Neural cell (in vitro differentiated cells): ENCODE measurements around the gene CHMP4B. TPM values are rescaled to one million over a fixed set of nuclear protein-coding genes. Genes with fewer than 3 reads are reported as not detected.

ENCODE experiments used
- H2AFZ ChIP-seq: fragments of 200-600, 300-800 bp; sonication (generic), shearing (Covaris generic); 2 replicates; pipeline ENCODE4 v1.6.0; 2014; ENCODE audit warnings: low read depth, mild to moderate bottlenecking, antibody characterized with exemption, low read length, moderate library complexity
- H3F3A ChIP-seq: fragments of 200-600 bp; shearing (Covaris generic); 2 replicates; pipeline ENCODE4 v1.6.1; 2016; ENCODE audit warnings: mild to moderate bottlenecking, moderate library complexity, mixed read lengths, antibody characterized with exemption, low read length; ENCODE audit not compliant: insufficient read depth, poor library complexity, severe bottlenecking
- H3K27ac ChIP-seq: fragments of 200-600, 300-800 bp; sonication (generic), shearing (Covaris generic); 2 replicates; pipeline ENCODE4 v1.5.1; 2014; ENCODE audit warnings: mild to moderate bottlenecking, low read length, moderate library complexity
- H3K27me3 ChIP-seq: fragments of 300-800, 200-600 bp; sonication (generic), shearing (Covaris generic); 2 replicates; pipeline ENCODE4 v1.6.0; 2014; ENCODE audit warnings: mild to moderate bottlenecking, low read depth, low read length, moderate library complexity; ENCODE audit not compliant: insufficient read depth
- H3K36me3 ChIP-seq: fragments of 300-800, 200-600 bp; sonication (generic), shearing (Covaris generic); 2 replicates; pipeline ENCODE4 v1.5.1; 2014; ENCODE audit warnings: mild to moderate bottlenecking, antibody characterized with exemption, low read length, moderate library complexity; ENCODE audit not compliant: insufficient read depth
- H3K4me2 ChIP-seq: fragments of 300-800, 200-600 bp; sonication (generic), shearing (Covaris generic); 2 replicates; pipeline ENCODE4 v1.6.0; 2014; ENCODE audit warnings: mild to moderate bottlenecking, low read length
- H3K4me3 ChIP-seq: fragments of 300-800, 200-600 bp; sonication (generic), shearing (Covaris generic); 2 replicates; pipeline ENCODE4 v1.5.1; 2014; ENCODE audit warnings: mild to moderate bottlenecking, low read length, moderate library complexity
- H3K79me2 ChIP-seq: fragments of 200-600 bp; shearing (Covaris generic); replicated peaks from 2 replicates; pipeline ENCODE4 v1.6.0; 2014; ENCODE audit warnings: mild to moderate bottlenecking, low read length, moderate library complexity; ENCODE audit not compliant: insufficient read depth
- H3K9ac ChIP-seq: fragments of 300-800, 200-600 bp; sonication (generic), shearing (Covaris generic); 2 replicates; pipeline ENCODE4 v1.6.1; 2016; ENCODE audit warnings: mild to moderate bottlenecking, low read length, mixed read lengths
- H3K9me2 ChIP-seq: fragments of 200-600 bp; shearing (Covaris generic); 2 replicates; pipeline ENCODE4 v1.6.1; 2016; ENCODE audit warnings: mild to moderate bottlenecking, low read length, mixed read lengths; ENCODE audit not compliant: insufficient read depth
- H3K9me3 ChIP-seq: fragments of 200-600, 300-800 bp; sonication (generic), shearing (Covaris generic); 2 replicates; pipeline ENCODE4 v1.6.1; 2016; ENCODE audit warnings: mild to moderate bottlenecking, mixed run types, low read length, moderate library complexity, mixed read lengths
- H4K20me1 ChIP-seq: fragments of 200-600 bp; shearing (Covaris generic); 2 replicates; pipeline ENCODE4 v1.6.1; 2016; ENCODE audit warnings: mild to moderate bottlenecking, mixed run types; ENCODE audit not compliant: insufficient read depth
- EP300 ChIP-seq: fragments of 450-650 bp; conservative IDR thresholded peaks from 2 replicates; pipeline ENCODE4 v1.6.1; 2014; ENCODE audit warnings: antibody characterized with exemption, mild to moderate bottlenecking, moderate library complexity; ENCODE audit not compliant: poor library complexity, severe bottlenecking
- EZH2 ChIP-seq: fragments of 200-600, 300-800 bp; shearing (Covaris generic), sonication (generic); IDR thresholded peaks from 2 replicates; pipeline ENCODE4 v1.6.1; 2014; ENCODE audit warnings: antibody characterized with exemption, low read length, borderline replicate concordance, mild to moderate bottlenecking; ENCODE audit not compliant: insufficient read depth, poor library complexity, severe bottlenecking
- MXI1 ChIP-seq: fragments of 450-650 bp; conservative IDR thresholded peaks from 2 replicates; pipeline ENCODE4 v1.6.1; 2014; ENCODE audit warnings: antibody characterized with exemption, mild to moderate bottlenecking; ENCODE audit not compliant: poor library complexity, severe bottlenecking
- POLR2AphosphoS5 ChIP-seq: IDR thresholded peaks from 2 replicates; pipeline ENCODE4 v1.6.1; 2012
- RAD21 ChIP-seq: fragments of 450-650 bp; conservative IDR thresholded peaks from 2 replicates; pipeline ENCODE4 v1.6.1; 2014; ENCODE audit warnings: antibody characterized with exemption, mild to moderate bottlenecking, moderate library complexity
- SMC3 ChIP-seq: fragments of 450-650 bp; conservative IDR thresholded peaks from 2 replicates; pipeline ENCODE4 v1.6.1; 2014; ENCODE audit warnings: antibody characterized with exemption, mild to moderate bottlenecking, moderate library complexity; ENCODE audit not compliant: poor library complexity
- TAF1 ChIP-seq: IDR thresholded peaks from 2 replicates; pipeline ENCODE4 v1.6.1; 2012; ENCODE audit warnings: low read depth
- polyA plus RNA-seq: library from polyadenylated mRNA; depleted of rRNA; stranded (reverse); fragments of >200 nt; gene quantifications from 2 replicates; pipeline ENCODE4 v1.2.3, GENCODE V29; 2014
- TF ChIP-seq, protein P1 (sequence below): IDR thresholded peaks from 2 replicates; pipeline ENCODE4 v1.6.1; 2012; ENCODE audit warnings: borderline replicate concordance
- TF ChIP-seq, protein P2 (sequence below): fragments of 450-650 bp; IDR thresholded peaks from 2 replicates; pipeline ENCODE4 v1.5.1; 2014; ENCODE audit warnings: antibody characterized with exemption, mild to moderate bottlenecking, moderate library complexity; ENCODE audit not compliant: poor library complexity, severe bottlenecking

Gene CHMP4B
- polyA plus RNA-seq, 1 donor from 2014 or later = 83.8 TPM

DNA sequence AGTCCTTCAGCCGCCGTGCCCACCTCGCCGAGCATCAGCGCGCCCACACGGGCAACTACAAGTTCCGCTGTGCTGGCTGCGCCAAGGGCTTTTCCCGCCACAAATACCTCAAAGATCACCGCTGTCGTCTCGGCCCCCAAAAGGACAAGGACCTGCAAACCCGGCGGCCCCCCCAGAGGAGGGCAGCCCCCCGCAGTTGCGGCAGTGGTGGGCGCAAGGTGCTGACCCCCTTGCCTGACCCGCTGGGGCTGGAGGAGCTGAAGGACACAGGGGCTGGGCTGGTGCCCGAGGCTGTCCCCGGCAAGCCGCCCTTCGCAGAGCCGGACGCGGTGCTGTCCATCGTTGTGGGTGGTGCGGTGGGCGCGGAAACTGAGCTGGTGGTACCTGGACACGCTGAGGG lies 20.1 kb upstream of the CHMP4B start:
- Histone ChIP-seq H3K27me3 (no peaks in the 10 kb centered on the region), H4K20me1 (no peaks in the 10 kb centered on the region), H3K36me3 (no peaks in the 10 kb centered on the region), H3F3A (no peaks in the 10 kb centered on the region), H3K4me2 (no peak overlapping the region), H3K9ac (no peak overlapping the region), H3K27ac (no peak overlapping the region), H3K9me3 (no peaks in the 10 kb centered on the region), H2AFZ (no peak overlapping the region), H3K4me3 (no peak overlapping the region), H3K9me2 (no peaks in the 10 kb centered on the region), H3K79me2 (no peaks in the 10 kb centered on the region)
- TF ChIP-seq SMC3 (no peak), EZH2 (no peak), MXI1 (no peak), EP300 (no peak), TAF1 (no peak), POLR2AphosphoS5 (no peak), RAD21 (no peak)
- TF ChIP-seq, protein P1, sequence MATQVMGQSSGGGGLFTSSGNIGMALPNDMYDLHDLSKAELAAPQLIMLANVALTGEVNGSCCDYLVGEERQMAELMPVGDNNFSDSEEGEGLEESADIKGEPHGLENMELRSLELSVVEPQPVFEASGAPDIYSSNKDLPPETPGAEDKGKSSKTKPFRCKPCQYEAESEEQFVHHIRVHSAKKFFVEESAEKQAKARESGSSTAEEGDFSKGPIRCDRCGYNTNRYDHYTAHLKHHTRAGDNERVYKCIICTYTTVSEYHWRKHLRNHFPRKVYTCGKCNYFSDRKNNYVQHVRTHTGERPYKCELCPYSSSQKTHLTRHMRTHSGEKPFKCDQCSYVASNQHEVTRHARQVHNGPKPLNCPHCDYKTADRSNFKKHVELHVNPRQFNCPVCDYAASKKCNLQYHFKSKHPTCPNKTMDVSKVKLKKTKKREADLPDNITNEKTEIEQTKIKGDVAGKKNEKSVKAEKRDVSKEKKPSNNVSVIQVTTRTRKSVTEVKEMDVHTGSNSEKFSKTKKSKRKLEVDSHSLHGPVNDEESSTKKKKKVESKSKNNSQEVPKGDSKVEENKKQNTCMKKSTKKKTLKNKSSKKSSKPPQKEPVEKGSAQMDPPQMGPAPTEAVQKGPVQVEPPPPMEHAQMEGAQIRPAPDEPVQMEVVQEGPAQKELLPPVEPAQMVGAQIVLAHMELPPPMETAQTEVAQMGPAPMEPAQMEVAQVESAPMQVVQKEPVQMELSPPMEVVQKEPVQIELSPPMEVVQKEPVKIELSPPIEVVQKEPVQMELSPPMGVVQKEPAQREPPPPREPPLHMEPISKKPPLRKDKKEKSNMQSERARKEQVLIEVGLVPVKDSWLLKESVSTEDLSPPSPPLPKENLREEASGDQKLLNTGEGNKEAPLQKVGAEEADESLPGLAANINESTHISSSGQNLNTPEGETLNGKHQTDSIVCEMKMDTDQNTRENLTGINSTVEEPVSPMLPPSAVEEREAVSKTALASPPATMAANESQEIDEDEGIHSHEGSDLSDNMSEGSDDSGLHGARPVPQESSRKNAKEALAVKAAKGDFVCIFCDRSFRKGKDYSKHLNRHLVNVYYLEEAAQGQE = no peak
- TF ChIP-seq, protein P2, sequence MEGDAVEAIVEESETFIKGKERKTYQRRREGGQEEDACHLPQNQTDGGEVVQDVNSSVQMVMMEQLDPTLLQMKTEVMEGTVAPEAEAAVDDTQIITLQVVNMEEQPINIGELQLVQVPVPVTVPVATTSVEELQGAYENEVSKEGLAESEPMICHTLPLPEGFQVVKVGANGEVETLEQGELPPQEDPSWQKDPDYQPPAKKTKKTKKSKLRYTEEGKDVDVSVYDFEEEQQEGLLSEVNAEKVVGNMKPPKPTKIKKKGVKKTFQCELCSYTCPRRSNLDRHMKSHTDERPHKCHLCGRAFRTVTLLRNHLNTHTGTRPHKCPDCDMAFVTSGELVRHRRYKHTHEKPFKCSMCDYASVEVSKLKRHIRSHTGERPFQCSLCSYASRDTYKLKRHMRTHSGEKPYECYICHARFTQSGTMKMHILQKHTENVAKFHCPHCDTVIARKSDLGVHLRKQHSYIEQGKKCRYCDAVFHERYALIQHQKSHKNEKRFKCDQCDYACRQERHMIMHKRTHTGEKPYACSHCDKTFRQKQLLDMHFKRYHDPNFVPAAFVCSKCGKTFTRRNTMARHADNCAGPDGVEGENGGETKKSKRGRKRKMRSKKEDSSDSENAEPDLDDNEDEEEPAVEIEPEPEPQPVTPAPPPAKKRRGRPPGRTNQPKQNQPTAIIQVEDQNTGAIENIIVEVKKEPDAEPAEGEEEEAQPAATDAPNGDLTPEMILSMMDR = no peak

DNA sequence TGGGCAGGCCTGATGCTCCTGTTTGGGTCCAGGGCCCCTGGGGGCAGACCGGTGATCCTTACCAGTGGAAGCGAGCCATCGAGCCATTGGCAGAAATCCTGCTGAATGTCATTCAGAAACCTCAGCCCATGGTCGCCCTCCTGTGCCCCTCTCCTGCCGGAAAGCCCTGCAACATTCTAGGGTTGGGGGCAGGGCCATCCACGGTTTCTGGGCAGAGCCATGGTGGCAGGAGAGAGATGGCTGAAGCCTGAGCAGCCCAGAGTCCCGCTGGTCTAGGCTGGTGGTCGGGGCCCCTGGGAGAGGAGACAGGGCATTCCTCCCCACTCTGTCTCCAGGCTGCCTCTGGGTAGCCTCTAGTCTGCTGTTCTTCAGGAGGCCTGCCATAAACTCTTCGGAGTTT lies 19.6 kb upstream of the CHMP4B start:
- Histone ChIP-seq H4K20me1 (no peaks in the 10 kb centered on the region), H3F3A (no peaks in the 10 kb centered on the region), H3K79me2 (no peaks in the 10 kb centered on the region), H3K4me2 (no peak overlapping the region), H3K27ac (no peak overlapping the region), H3K9ac (no peak overlapping the region), H2AFZ (no peak overlapping the region), H3K36me3 (no peaks in the 10 kb centered on the region), H3K4me3 (no peak overlapping the region), H3K9me3 (no peaks in the 10 kb centered on the region), H3K9me2 (no peaks in the 10 kb centered on the region), H3K27me3 (no peaks in the 10 kb centered on the region)
- TF ChIP-seq RAD21 = no peak
- no peak for TF ChIP-seq SMC3
- no peak for TF ChIP-seq MXI1
- TF ChIP-seq TAF1 = no peak
- TF ChIP-seq, protein P2 = no peak
- TF ChIP-seq EP300 = no peak
- TF ChIP-seq EZH2 = no peak
- TF ChIP-seq, protein P1 = no peak
- no peak for TF ChIP-seq POLR2AphosphoS5
